Activated CD8-positive, alpha-beta memory T cell treated with anti-CD3 and anti-CD28 coated beads, Interleukin-2, amount 50 U/mL, for 1 hour (primary cell): Measurements from ENCODE around the gene MATN4.

Source experiments
- DNase-seq: peaks from one replicate; pipeline ENCODE4 v3.0.0-alpha.2; 2020; ENCODE audit errors: extremely low read depth

The MATN4 gene

GRCh38 chr20:45341579-45341938, 33.5 kb upstream of the MATN4 start:
- no peak for DNase-seq

GRCh38 chr20:45340951-45341350, 32.9 kb upstream of the MATN4 start:
- DNase-seq: no peak

- DNase-seq: no peak
Observed at GRCh38 chr20:45340236-45340847, 32.2 kb upstream of the MATN4 start.

- DNase-seq: no peak
Observed at GRCh38 chr20:45339799-45340198, 31.7 kb upstream of the MATN4 start.

- no peak for DNase-seq
Observed at GRCh38 chr20:45339084-45339483, 31.0 kb upstream of the MATN4 start.

- no peak for DNase-seq
Observed at GRCh38 chr20:45338121-45339030, 30.3 kb upstream of the MATN4 start.

- no peak for DNase-seq
Observed at GRCh38 chr20:45337367-45338120, 29.4 kb upstream of the MATN4 start.

GRCh38 chr20:45336530-45337366, 28.6 kb upstream of the MATN4 start:
- DNase-seq: no peak

- no peak for DNase-seq
Observed at GRCh38 chr20:45330476-45330875, 22.4 kb upstream of the MATN4 start.

GRCh38 chr20:45329497-45330319, 21.6 kb upstream of the MATN4 start:
- DNase-seq: no peak

- no peak for DNase-seq
Observed at GRCh38 chr20:45328451-45328850, 20.4 kb upstream of the MATN4 start.

GRCh38 chr20:45325371-45325770, 17.3 kb upstream of the MATN4 start:
- DNase-seq: no peak

GRCh38 chr20:45323731-45324130, 15.6 kb upstream of the MATN4 start:
- no peak for DNase-seq

- no peak for DNase-seq
Observed at GRCh38 chr20:45322952-45323383, 14.9 kb upstream of the MATN4 start.

- DNase-seq: no peak
Observed at GRCh38 chr20:45320948-45321595, 13.0 kb upstream of the MATN4 start.

- DNase-seq: no peak
Observed at GRCh38 chr20:45318948-45319347, 10.8 kb upstream of the MATN4 start.

GRCh38 chr20:45318386-45318939, 10.4 kb upstream of the MATN4 start:
- no peak for DNase-seq

- no peak for DNase-seq
Observed at GRCh38 chr20:45317826-45318225, 9.7 kb upstream of the MATN4 start.

GRCh38 chr20:45316150-45317080, 8.3 kb upstream of the MATN4 start:
- DNase-seq: no peak
